ENCODE results near the gene DSP.
A peak's percentile ranks its signal among the peaks of the same experiment; 100 is the strongest.

DSP gene

GRCh38 chr6:7535498-7535897, 6.0 kb upstream of the DSP start:
- peak; percentile 79 for DNase-seq

GRCh38 chr6:7537565-7538174, 3.8 kb upstream of the DSP start:
- DNase-seq, result no peak

- no peak for DNase-seq
These were observed 3.0 kb upstream of the DSP start for GRCh38 chr6:7538484-7538883.

GRCh38 chr6:7540595-7540994, 876 bp upstream of the DSP start:
- peak; percentile 58 for DNase-seq

GRCh38 chr6:7542065-7542873, 798 bp downstream of the DSP start:
- peak; percentile 24 for DNase-seq

GRCh38 chr6:7542874-7543624, 1.6 kb downstream of the DSP start:
- peak; percentile 74 for DNase-seq

GRCh38 chr6:7543789-7544424, 2.4 kb downstream of the DSP start:
- DNase-seq, result peak; percentile 12

- DNase-seq, result no peak
These were observed 3.1 kb downstream of the DSP start for GRCh38 chr6:7544597-7544996.

- DNase-seq, result no peak
These were observed 4.0 kb downstream of the DSP start for GRCh38 chr6:7545316-7546019.

- peak; percentile 22 for DNase-seq
These were observed 4.5 kb downstream of the DSP start for GRCh38 chr6:7546020-7546369.

GRCh38 chr6:7546383-7546782, 4.9 kb downstream of the DSP start:
- no peak for DNase-seq

GRCh38 chr6:7546896-7547295, 5.4 kb downstream of the DSP start:
- DNase-seq, result no peak

- DNase-seq, result no peak
These were observed 5.8 kb downstream of the DSP start for GRCh38 chr6:7547315-7547714.

- DNase-seq, result no peak
These were observed 8.9 kb downstream of the DSP start for GRCh38 chr6:7550433-7550801.

GRCh38 chr6:7554533-7555275, 13.2 kb downstream of the DSP start:
- peak; percentile 7 for DNase-seq

- DNase-seq, result no peak
These were observed 14.2 kb downstream of the DSP start for GRCh38 chr6:7555671-7556070.

- DNase-seq, result no peak
These were observed 15.1 kb downstream of the DSP start for GRCh38 chr6:7556394-7557106.

- no peak for DNase-seq
These were observed 16.2 kb downstream of the DSP start for GRCh38 chr6:7557652-7558051.

GRCh38 chr6:7558781-7559180, 17.3 kb downstream of the DSP start:
- no peak for DNase-seq

- no peak for DNase-seq
These were observed 17.7 kb downstream of the DSP start for GRCh38 chr6:7559196-7559595.
